Measurements from ENCODE around the gene CNDP1.

DNA sequence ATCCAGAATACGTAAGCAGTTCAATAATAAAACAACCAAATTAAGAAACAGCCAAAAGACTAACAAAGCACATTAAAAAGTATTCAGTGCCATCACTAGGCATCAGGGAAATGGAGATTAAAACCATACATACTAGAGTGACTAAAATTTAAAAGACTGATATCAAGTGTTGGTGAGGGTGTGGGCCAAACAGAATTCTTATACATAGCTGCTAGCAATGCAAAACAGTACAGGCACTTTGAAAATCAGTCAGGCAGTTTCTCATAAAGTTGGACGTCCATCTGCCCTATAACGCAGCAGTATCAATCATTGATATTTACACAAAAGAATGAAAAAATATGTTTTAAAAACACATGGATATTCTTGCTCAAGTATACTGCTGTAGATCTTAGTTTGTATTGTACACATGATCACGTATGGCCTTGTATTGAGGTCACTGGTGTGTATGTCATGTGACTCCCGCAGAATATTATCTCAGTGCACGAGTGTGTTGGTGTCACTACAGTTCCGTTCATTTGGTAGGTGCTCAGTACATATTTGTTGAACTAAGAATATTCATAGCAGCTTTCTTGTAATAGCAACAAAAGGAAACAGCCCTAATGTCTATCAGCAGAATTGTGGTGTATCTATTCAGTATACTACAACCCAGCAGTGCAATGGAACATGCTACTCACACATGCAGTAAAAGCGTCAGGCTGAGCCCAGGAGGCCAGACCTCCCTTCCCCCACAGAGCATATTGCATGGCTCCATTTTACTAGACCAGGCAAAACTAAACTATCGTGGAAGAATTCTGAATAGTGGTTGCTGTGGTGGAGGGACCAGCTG lies 92.0 kb downstream of the CNDP1 start:
- TF ChIP-seq, protein P1, sequence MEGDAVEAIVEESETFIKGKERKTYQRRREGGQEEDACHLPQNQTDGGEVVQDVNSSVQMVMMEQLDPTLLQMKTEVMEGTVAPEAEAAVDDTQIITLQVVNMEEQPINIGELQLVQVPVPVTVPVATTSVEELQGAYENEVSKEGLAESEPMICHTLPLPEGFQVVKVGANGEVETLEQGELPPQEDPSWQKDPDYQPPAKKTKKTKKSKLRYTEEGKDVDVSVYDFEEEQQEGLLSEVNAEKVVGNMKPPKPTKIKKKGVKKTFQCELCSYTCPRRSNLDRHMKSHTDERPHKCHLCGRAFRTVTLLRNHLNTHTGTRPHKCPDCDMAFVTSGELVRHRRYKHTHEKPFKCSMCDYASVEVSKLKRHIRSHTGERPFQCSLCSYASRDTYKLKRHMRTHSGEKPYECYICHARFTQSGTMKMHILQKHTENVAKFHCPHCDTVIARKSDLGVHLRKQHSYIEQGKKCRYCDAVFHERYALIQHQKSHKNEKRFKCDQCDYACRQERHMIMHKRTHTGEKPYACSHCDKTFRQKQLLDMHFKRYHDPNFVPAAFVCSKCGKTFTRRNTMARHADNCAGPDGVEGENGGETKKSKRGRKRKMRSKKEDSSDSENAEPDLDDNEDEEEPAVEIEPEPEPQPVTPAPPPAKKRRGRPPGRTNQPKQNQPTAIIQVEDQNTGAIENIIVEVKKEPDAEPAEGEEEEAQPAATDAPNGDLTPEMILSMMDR (optimal IDR thresholded peaks at IDR 0.05 in 1 of 3, IDR thresholded peaks at IDR 0.05 in 1 of 3, conservative IDR thresholded peaks at IDR 0.05 in 1 of 3; ENCODE audit: extremely low read depth in 1 of 3, insufficient read depth in 2 of 3, low read length in 3 of 3): no peak
- TF ChIP-seq EZH2 (IDR thresholded peaks at IDR 0.05; ENCODE audit: low read length): no peak
